Sigmoid colon (tissue), 7 donors: Measurements from ENCODE around the gene LUC7L3. TPM values are rescaled to one million over a fixed set of nuclear protein-coding genes. Genes with fewer than 3 reads are reported as not detected.
A peak's percentile ranks its signal among the peaks of the same experiment; 100 is the strongest.

ENCODE experiments used
- DNase-seq: peaks from one replicate; pipeline ENCODE4 v3.0.0-alpha.2; 2019
- H3K27ac ChIP-seq, 4 donors: fragments of 200-600 bp; sonication (generic); one replicate each; pipeline ENCODE4 v1.5.1; 2016 to 2019; ENCODE audit warnings: mild to moderate bottlenecking in 1 of 4
- H3K27me3 ChIP-seq, 3 donors: fragments of 200-600 bp; sonication (generic); one replicate each; pipeline ENCODE4 v1.5.1; 2019; ENCODE audit warnings: mild to moderate bottlenecking in 1 of 3
- H3K36me3 ChIP-seq, 4 donors: fragments of 200-600 bp; sonication (generic); one replicate each; pipeline ENCODE4 v1.5.1; 2016 to 2019
- H3K4me1 ChIP-seq, 4 donors: fragments of 200-600 bp; sonication (generic); one replicate each; pipeline ENCODE4 v1.5.1; 2017 to 2019
- H3K4me3 ChIP-seq, 4 donors: fragments of 200-600 bp; sonication (generic); one replicate each; pipeline ENCODE4 v1.5.1; 2017 to 2019; ENCODE audit warnings: mild to moderate bottlenecking in 2 of 4, moderate library complexity in 1 of 4
- H3K9me3 ChIP-seq, 4 donors: fragments of 200-600 bp in 3 of 4; sonication (generic) in 3 of 4; one replicate each; pipeline versions ENCODE4 v1.5.1 to v1.6.1; 2013 to 2019
- CTCF ChIP-seq, 4 experiments: fragments of 450-650 bp in 3 of 4; fragments of 200-600 bp in 1 of 4; IDR thresholded peaks; one replicate each; pipeline ENCODE4 v1.5.1; 2016 to 2019; ENCODE audit warnings: antibody characterized with exemption in 4 of 4, mild to moderate bottlenecking in 3 of 4, moderate library complexity in 2 of 4
- EP300 ChIP-seq, 4 donors: sonication (generic); formaldehyde crosslinking; IDR thresholded peaks; one replicate each; pipeline ENCODE4 v1.6.1; 2017; ENCODE audit warnings: antibody characterized with exemption in 4 of 4
- POLR2A ChIP-seq, 2 donors: fragments of 450-650 bp; IDR thresholded peaks; one replicate each; pipeline ENCODE4 v1.6.1; 2016; ENCODE audit warnings: antibody characterized with exemption in 2 of 2, mild to moderate bottlenecking in 2 of 2, moderate library complexity in 2 of 2
- POLR2AphosphoS5 ChIP-seq, 4 donors: sonication (generic); formaldehyde crosslinking; IDR thresholded peaks; one replicate each; pipeline ENCODE4 v1.6.1; 2017; ENCODE audit warnings: antibody characterized with exemption in 4 of 4
- WGBS, 2 donors: extraction: QIAGEN DNeasy Blood & Tissue Kit; methylation state at CpG; one replicate each; pipeline ENCODE4 v1.1.7; 2013; 5-methylcytosine and 5-hydroxymethylcytosine counted together
- intact Hi-C: fragments of 100-400 bp; cut with DNase I; formaldehyde crosslinking; loops from one replicate; pipeline ENCODE4 v1.15.1; 2023
- polyA plus RNA-seq, 3 donors: library from polyadenylated mRNA; stranded (reverse); fragments of 200-250 nt; gene quantifications; one replicate each; pipeline ENCODE4 v1.2.3, GENCODE V29; 2013
- total RNA-seq, 4 donors: library from RNA; depleted of rRNA; stranded (reverse); fragments of >200 nt; gene quantifications; one replicate each; pipeline ENCODE4 v1.1.0, GENCODE V29; 2016
- donor health status: healthy with polysubstance abuse.
- donor health status: Bipolar disorder and iron deficiency.
- donor health status: healthy.

Gene LUC7L3
- total and polyA plus RNA-seq, 7 donors: 43.2 to 188 (median 71.4) TPM

GRCh38 chr17:50689956-50690886 lies 29.2 kb upstream of the LUC7L3 start:
- DNase-seq: no peak
- Histone ChIP-seq H3K4me1 (peaks cover 2 to 93% (median 76%) of the 10 kb centered on the region in 4 donors), H3K4me3 (no peak overlapping the region), H3K27ac (peak overlapping the region in 1 of 4 donors; percentile 71), H3K27me3 (no peaks in the 10 kb centered on the region), H3K9me3 (no peaks in the 10 kb centered on the region), H3K36me3 (peaks cover 0 to 5% (median under 1%) of the 10 kb centered on the region in 4 donors)
- 71 to 79% methylated on average over 19 of the region's 19 CpGs for WGBS, 2 donors
- intact Hi-C loops: loop anchor here (5.0 kb wide), 2 partner anchors 58 to 208 kb away; partner anchors contain the start of gene ABCC3
- TF ChIP-seq EP300 (IDR thresholded peaks at IDR 0.05) (no peak), POLR2AphosphoS5 (IDR thresholded peaks at IDR 0.05) (peak in 2 of 4 donors; percentile 27 to 29)

DNA sequence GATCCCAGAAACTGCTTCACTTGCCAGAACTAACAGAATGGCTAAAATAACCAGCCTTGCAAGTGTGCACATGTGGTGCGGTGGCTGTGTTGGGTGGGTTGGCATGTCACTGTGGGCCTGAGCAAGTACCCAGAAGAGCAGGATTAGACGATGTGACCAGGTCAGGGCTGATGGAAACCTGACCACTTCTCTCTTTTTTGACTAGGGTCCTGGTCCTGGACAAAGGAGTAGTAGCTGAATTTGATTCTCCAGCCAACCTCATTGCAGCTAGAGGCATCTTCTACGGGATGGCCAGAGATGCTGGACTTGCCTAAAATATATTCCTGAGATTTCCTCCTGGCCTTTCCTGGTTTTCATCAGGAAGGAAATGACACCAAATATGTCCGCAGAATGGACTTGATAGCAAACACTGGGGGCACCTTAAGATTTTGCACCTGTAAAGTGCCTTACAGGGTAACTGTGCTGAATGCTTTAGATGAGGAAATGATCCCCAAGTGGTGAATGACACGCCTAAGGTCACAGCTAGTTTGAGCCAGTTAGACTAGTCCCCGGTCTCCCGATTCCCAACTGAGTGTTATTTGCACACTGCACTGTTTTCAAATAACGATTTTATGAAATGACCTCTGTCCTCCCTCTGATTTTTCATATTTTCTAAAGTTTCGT lies 28.4 kb upstream of the LUC7L3 start:
- intact Hi-C loops: loop anchor here (5.0 kb wide), 2 partner anchors 59 to 209 kb away; partner anchors contain the start of gene ABCC3
- TF ChIP-seq POLR2AphosphoS5 (IDR thresholded peaks at IDR 0.05) (no peak), CTCF (IDR thresholded peaks at IDR 0.05) (no peak)
- Histone ChIP-seq H3K27ac (peak overlapping the region in 1 of 4 donors; percentile 71), H3K9me3 (no peaks in the 10 kb centered on the region), H3K36me3 (peaks cover 6 to 13% (median 8%) of the 10 kb centered on the region in 4 donors), H3K27me3 (no peaks in the 10 kb centered on the region), H3K4me3 (no peak overlapping the region), H3K4me1 (peaks cover 2 to 90% (median 76%) of the 10 kb centered on the region in 4 donors)
- DNase-seq: no peak
- 32 to 69% methylated on average over 9 of the region's 9 CpGs for WGBS, 2 donors

- Histone ChIP-seq H3K36me3 (peaks cover 14 to 21% (median 15%) of the 10 kb centered on the region in 4 donors), H3K9me3 (no peaks in the 10 kb centered on the region), H3K27ac (peak overlapping the region; percentile 56 to 74 (median 70)), H3K4me3 (no peak overlapping the region), H3K4me1 (peaks cover 2 to 82% (median 68%) of the 10 kb centered on the region in 4 donors), H3K27me3 (no peaks in the 10 kb centered on the region)
- intact Hi-C loops: loop anchor here (5.0 kb wide), 2 partner anchors 59 to 209 kb away; partner anchors contain the start of gene ABCC3
- 16 to 69% methylated on average over 6 of the region's 6 CpGs for WGBS, 2 donors
- no peak for DNase-seq
- TF ChIP-seq POLR2AphosphoS5 (IDR thresholded peaks at IDR 0.05): no peak
- TF ChIP-seq POLR2A (IDR thresholded peaks at IDR 0.05): no peak
- TF ChIP-seq EP300 (IDR thresholded peaks at IDR 0.05): no peak
- TF ChIP-seq CTCF (IDR thresholded peaks at IDR 0.05): no peak
Observed at GRCh38 chr17:50691550-50692447, 27.6 kb upstream of the LUC7L3 start.

GRCh38 chr17:50692448-50693035 lies 26.9 kb upstream of the LUC7L3 start:
- peaks cover 17 to 28% (median 22%) of the 10 kb centered on the region in 4 donors for H3K36me3 ChIP-seq

More at GRCh38 chr17:50692448-50693035, 26.9 kb upstream of the LUC7L3 start:
- no peak for TF ChIP-seq EP300 (IDR thresholded peaks at IDR 0.05)
- no peak for TF ChIP-seq POLR2A (IDR thresholded peaks at IDR 0.05)
- no peak for TF ChIP-seq POLR2AphosphoS5 (IDR thresholded peaks at IDR 0.05)
- no peak for TF ChIP-seq CTCF (IDR thresholded peaks at IDR 0.05)
- no peaks in the 10 kb centered on the region for H3K9me3 ChIP-seq
- H3K4me1 ChIP-seq: peaks cover 2 to 75% (median 60%) of the 10 kb centered on the region in 4 donors
- 19 to 76% methylated on average over 6 of the region's 6 CpGs for WGBS, 2 donors
- no peaks in the 10 kb centered on the region for H3K27me3 ChIP-seq
- no peak overlapping the region for H3K4me3 ChIP-seq
- DNase-seq: no peak
- intact Hi-C loops: loop anchor here (5.0 kb wide), 2 partner anchors 60 to 210 kb away; partner anchors contain the start of gene ABCC3
- H3K27ac ChIP-seq: peak overlapping the region; percentile 56 to 74 (median 70)
